T-cell (primary cell): Measurements from ENCODE around the gene BMP8B. TPM values are rescaled to one million over a fixed set of nuclear protein-coding genes. Genes with fewer than 3 reads are reported as not detected.
"Not testable (repeated sequence)": the region's sequence is repeated elsewhere in the genome, so short reads cannot be mapped to it uniquely, and the experiment has no call there.

Source experiments
- ATAC-seq, 4 experiments: fragments of 200-7000 bp in 3 of 4; fragments of 150-1000 bp in 1 of 4; cut with Tn5 transposase; replicated peaks in 1 of 4; 1 replicate in 3 of 4; 2 replicates in 1 of 4; pipeline ENCODE4 v1.10.0; 2021; ENCODE audit warnings: moderate library complexity in 3 of 4, mild to moderate bottlenecking in 2 of 4, moderate number of reproducible peaks in 1 of 4
- CTCF ChIA-PET, 2 donors: fragments of 300-600 bp; sonication (Branson Sonifier 250); formaldehyde crosslinking; loops; one replicate each; lab custom pipeline; 2022; ENCODE audit warnings: antibody characterized with exemption in 2 of 2; lab: Charles Lee
- POLR2A ChIA-PET, 2 donors: fragments of 300-600 bp; sonication (Branson Sonifier 250); formaldehyde crosslinking; loops; one replicate each; lab custom pipeline; 2022; ENCODE audit warnings: antibody characterized with exemption in 2 of 2; lab: Charles Lee
- DNase-seq, 35 experiments: peaks; one replicate each; pipeline versions ENCODE4 v3.0.0 to v3.0.0-alpha.2; 2013 to 2023
- H3K27ac ChIP-seq: one replicate; pipeline ENCODE4 v1.5.1; 2013; ENCODE audit warnings: low read length
- H3K27me3 ChIP-seq, 2 experiments: replicated peaks in 1 of 2; 1 replicate in 1 of 2; 2 replicates in 1 of 2; pipeline versions ENCODE4 v1.6.1 to v1.7.0; 2013; ENCODE audit warnings: low read length in 1 of 2, mixed read lengths in 1 of 2; ENCODE audit not compliant: control insufficient read depth in 2 of 2, insufficient read depth in 2 of 2; ENCODE audit errors: extremely low read depth in 1 of 2
- H3K36me3 ChIP-seq, 2 donors: 1 replicate in 1 of 2; 2 replicates in 1 of 2; pipeline versions ENCODE4 v1.6.1 to v1.7.0; 2013; ENCODE audit warnings: low read length in 1 of 2; ENCODE audit not compliant: control insufficient read depth in 2 of 2, insufficient read depth in 1 of 2; ENCODE audit errors: extremely low read depth in 1 of 2
- H3K4me1 ChIP-seq, 2 experiments: 1 replicate in 1 of 2; 2 replicates in 1 of 2; pipeline versions ENCODE4 v1.6.1 to v1.7.0; 2013; ENCODE audit warnings: low read length in 2 of 2, mixed read lengths in 1 of 2; ENCODE audit not compliant: insufficient read depth in 2 of 2, control insufficient read depth in 1 of 2; ENCODE audit errors: extremely low read depth in 1 of 2
- H3K4me3 ChIP-seq, 2 donors: 1 replicate in 1 of 2; 2 replicates in 1 of 2; pipeline versions ENCODE4 v1.5.1 to v1.7.0; 2013; ENCODE audit warnings: mild to moderate bottlenecking in 2 of 2, low read length in 1 of 2, moderate library complexity in 1 of 2; ENCODE audit not compliant: control insufficient read depth in 1 of 2; ENCODE audit errors: extremely low read depth in 1 of 2
- H3K9me3 ChIP-seq: 2 replicates; pipeline ENCODE4 v1.7.0; 2013
- H3K27ac Mint-ChIP-seq, 2 donors: one replicate each; pipeline ENCODE4 v1.8.0; 2020 to 2021; ENCODE audit warnings: mild to moderate bottlenecking in 2 of 2, mixed read lengths in 2 of 2
- H3K27me3 Mint-ChIP-seq, 2 donors: one replicate each; pipeline ENCODE4 v1.8.0; 2021 to 2022; ENCODE audit warnings: mixed read lengths in 2 of 2
- H3K36me3 Mint-ChIP-seq: one replicate; pipeline ENCODE4 v1.8.0; 2021; ENCODE audit warnings: mixed read lengths
- H3K4me1 Mint-ChIP-seq, 3 donors: one replicate each; pipeline ENCODE4 v1.8.0; 2020 to 2022; ENCODE audit warnings: mixed read lengths in 3 of 3, mild to moderate bottlenecking in 1 of 3
- H3K4me3 Mint-ChIP-seq, 3 donors: one replicate each; pipeline ENCODE4 v1.8.0; 2020 to 2022; ENCODE audit warnings: mild to moderate bottlenecking in 3 of 3, mixed read lengths in 3 of 3, moderate library complexity in 3 of 3
- H3K9me3 Mint-ChIP-seq, 3 donors: one replicate each; pipeline ENCODE4 v1.8.0; 2020 to 2022; ENCODE audit warnings: mixed read lengths in 3 of 3
- WGBS: methylation state at CpG from one replicate; pipeline ENCODE4 v1.1.5; 2013; ENCODE audit warnings: missing lambda C conversion rate; ENCODE audit not compliant: insufficient coverage; 5-methylcytosine and 5-hydroxymethylcytosine counted together
- total RNA-seq, 35 experiments: library from RNA in 6 of 35; stranded (reverse) in 6 of 35; fragments of 120-200 nt in 1 of 35; gene quantifications; one replicate each; pipeline versions ENCODE4 v1.2.1 to v1.2.4 and lab custom pipeline; 2013 to 2026

BMP8B gene
- total RNA-seq, 5 donors from 2014 or later (not counting 1 experiment from before 2014, with no cell fraction given), result 0.33 to 1.3 (median 0.76) TPM

GRCh38 chr1:39764512-39764911, 24.2 kb downstream of the BMP8B start:
- H3K9me3 ChIP-seq, POLR2A ChIA-PET, H3K27me3 Mint-ChIP-seq, ATAC-seq, H3K9me3 Mint-ChIP-seq, CTCF ChIA-PET, H3K27ac ChIP-seq, DNase-seq, H3K27me3 ChIP-seq, H3K4me1 Mint-ChIP-seq, H3K4me1 ChIP-seq, H3K27ac Mint-ChIP-seq, H3K4me3 Mint-ChIP-seq, H3K4me3 ChIP-seq: not testable (repeated sequence)
- no CpG with 5 or more reads among the region's 19 CpGs for WGBS
- peaks cover 5 to 12% of the 10 kb centered on the region in 2 donors for H3K36me3 ChIP-seq
- peaks cover 16% of the 10 kb centered on the region for H3K36me3 Mint-ChIP-seq

- H3K27me3 Mint-ChIP-seq, H3K4me3 ChIP-seq, H3K27ac ChIP-seq, H3K9me3 ChIP-seq, DNase-seq, H3K9me3 Mint-ChIP-seq, CTCF ChIA-PET, ATAC-seq, H3K4me3 Mint-ChIP-seq, H3K4me1 Mint-ChIP-seq, H3K27me3 ChIP-seq, POLR2A ChIA-PET, H3K27ac Mint-ChIP-seq, H3K4me1 ChIP-seq: not testable (repeated sequence)
- peaks cover 7 to 18% of the 10 kb centered on the region in 2 donors for H3K36me3 ChIP-seq
- WGBS, result 95% methylated on average over 9 of the region's 18 CpGs
- peaks cover 22% of the 10 kb centered on the region for H3K36me3 Mint-ChIP-seq
These were observed 24.9 kb downstream of the BMP8B start for GRCh38 chr1:39763619-39764374.

GRCh38 chr1:39762550-39763540, 25.8 kb downstream of the BMP8B start:
- H3K9me3 ChIP-seq, result no peaks in the 10 kb centered on the region
- no peaks in the 10 kb centered on the region for H3K27me3 ChIP-seq
- DNase-seq (no peak), ATAC-seq (no peak)
- 95% methylated on average over 23 of the region's 30 CpGs for WGBS
- Mint-ChIP-seq H3K4me1 (no peaks in the 10 kb centered on the region), H3K36me3 (peaks cover 28% of the 10 kb centered on the region), H3K27ac (no peak overlapping the region), H3K9me3 (no peaks in the 10 kb centered on the region), H3K27me3 (no peaks in the 10 kb centered on the region), H3K4me3 (no peak overlapping the region)
- POLR2A ChIA-PET, result no interaction called here
- H3K4me1 ChIP-seq, result no peaks in the 10 kb centered on the region
- peaks cover 7 to 25% of the 10 kb centered on the region in 2 donors for H3K36me3 ChIP-seq
- CTCF ChIA-PET, result no interaction called here
- no peak overlapping the region for H3K27ac ChIP-seq
- H3K4me3 ChIP-seq, result no peak overlapping the region

GRCh38 chr1:39761557-39762260, 27.0 kb downstream of the BMP8B start:
- ChIA-PET CTCF (no interaction called here), POLR2A (interaction anchor here in 1 of 2 donors (0.6 kb wide), 1 partner anchor 18 kb away, joined by 4 read pairs; no protein-coding TSS in a partner anchor)
- H3K4me1 Mint-ChIP-seq, result no peaks in the 10 kb centered on the region
- peaks cover 38% of the 10 kb centered on the region for H3K36me3 Mint-ChIP-seq
- Histone ChIP-seq H3K4me3 (no peak overlapping the region), H3K27ac (no peak overlapping the region), H3K36me3 (peaks cover 9 to 31% of the 10 kb centered on the region in 2 donors), H3K4me1 (no peaks in the 10 kb centered on the region), H3K27me3 (no peaks in the 10 kb centered on the region), H3K9me3 (no peaks in the 10 kb centered on the region)
- 95% methylated on average over 13 of the region's 16 CpGs for WGBS
- no peak overlapping the region for H3K4me3 Mint-ChIP-seq
- DNase-seq (no peak), ATAC-seq (no peak)
- no peak overlapping the region for H3K27ac Mint-ChIP-seq
- H3K27me3 Mint-ChIP-seq, result no peaks in the 10 kb centered on the region
- no peaks in the 10 kb centered on the region for H3K9me3 Mint-ChIP-seq

GRCh38 chr1:39761016-39761415, 27.6 kb downstream of the BMP8B start:
- H3K27ac Mint-ChIP-seq, result no peak overlapping the region

More at GRCh38 chr1:39761016-39761415, 27.6 kb downstream of the BMP8B start:
- Histone ChIP-seq H3K4me1 (no peaks in the 10 kb centered on the region), H3K27ac (no peak overlapping the region), H3K4me3 (no peak overlapping the region), H3K9me3 (no peaks in the 10 kb centered on the region), H3K36me3 (peaks cover 10 to 35% of the 10 kb centered on the region in 2 donors), H3K27me3 (no peaks in the 10 kb centered on the region)
- Mint-ChIP-seq H3K4me1 (peaks cover 0 to 5% (median 0%) of the 10 kb centered on the region in 3 donors), H3K4me3 (no peak overlapping the region), H3K36me3 (peaks cover 43% of the 10 kb centered on the region), H3K27me3 (no peaks in the 10 kb centered on the region), H3K9me3 (no peaks in the 10 kb centered on the region)
- POLR2A ChIA-PET, result interaction anchor here in 1 of 2 donors (0.6 kb wide), 1 partner anchor 18 kb away, joined by 4 read pairs; no protein-coding TSS in a partner anchor
- ATAC-seq (no peak), DNase-seq (no peak)
- 89% methylated on average over 9 of the region's 9 CpGs for WGBS
- CTCF ChIA-PET, result no interaction called here
